Naive B cell (primary cell): ENCODE results near the gene WDR4. TPM values are rescaled to one million over a fixed set of nuclear protein-coding genes. Genes with fewer than 3 reads are reported as not detected.

Experiments used
- ATAC-seq, 2 donors: fragments of 150-1000 bp; cut with Tn5 transposase; 2 replicates each; pipeline ENCODE4 v1.10.0; 2021; ENCODE audit warnings: low read depth in 2 of 2, mild to moderate bottlenecking in 2 of 2, moderate library complexity in 2 of 2
- DNase-seq: peaks from one replicate; pipeline ENCODE4 v3.0.0; 2022
- H3K27ac Mint-ChIP-seq, 6 donors: one replicate each; pipeline ENCODE4 v1.8.0; 2020 to 2022; ENCODE audit warnings: mild to moderate bottlenecking in 6 of 6, mixed read lengths in 6 of 6, moderate library complexity in 5 of 6, inconsistent platforms in 2 of 6
- H3K27me3 Mint-ChIP-seq, 3 donors: one replicate each; pipeline ENCODE4 v1.8.0; 2021 to 2022; ENCODE audit warnings: mixed read lengths in 3 of 3, mild to moderate bottlenecking in 1 of 3
- H3K36me3 Mint-ChIP-seq, 2 donors: one replicate each; pipeline ENCODE4 v1.8.0; 2020 to 2022; ENCODE audit warnings: mixed read lengths in 2 of 2, inconsistent platforms in 1 of 2, mild to moderate bottlenecking in 1 of 2
- H3K4me1 Mint-ChIP-seq, 3 donors: one replicate each; pipeline ENCODE4 v1.8.0; 2020 to 2022; ENCODE audit warnings: mixed read lengths in 3 of 3, inconsistent platforms in 1 of 3, mild to moderate bottlenecking in 1 of 3, moderate library complexity in 1 of 3
- H3K4me3 Mint-ChIP-seq, 8 donors: one replicate each; pipeline ENCODE4 v1.8.0; 2020 to 2022; ENCODE audit warnings: mild to moderate bottlenecking in 8 of 8, mixed read lengths in 8 of 8, moderate library complexity in 8 of 8, inconsistent platforms in 2 of 8
- H3K9me3 Mint-ChIP-seq, 7 donors: one replicate each; pipeline ENCODE4 v1.8.0; 2020 to 2022; ENCODE audit warnings: mixed read lengths in 7 of 7, mild to moderate bottlenecking in 5 of 7, inconsistent platforms in 2 of 7, moderate library complexity in 1 of 7
- polyA plus RNA-seq, 6 donors: library from polyadenylated mRNA; unstranded; fragments of 300-500 nt; fragmentation: Illumina TruSeq; gene quantifications; one replicate each; pipeline ENCODE4 v1.2.3, GENCODE V29; 2021; ENCODE audit warnings: low read depth in 6 of 6

Gene WDR4
- polyA plus RNA-seq, 6 donors from 2014 or later, result 8.7 to 18.4 (median 10.5) TPM

DNA sequence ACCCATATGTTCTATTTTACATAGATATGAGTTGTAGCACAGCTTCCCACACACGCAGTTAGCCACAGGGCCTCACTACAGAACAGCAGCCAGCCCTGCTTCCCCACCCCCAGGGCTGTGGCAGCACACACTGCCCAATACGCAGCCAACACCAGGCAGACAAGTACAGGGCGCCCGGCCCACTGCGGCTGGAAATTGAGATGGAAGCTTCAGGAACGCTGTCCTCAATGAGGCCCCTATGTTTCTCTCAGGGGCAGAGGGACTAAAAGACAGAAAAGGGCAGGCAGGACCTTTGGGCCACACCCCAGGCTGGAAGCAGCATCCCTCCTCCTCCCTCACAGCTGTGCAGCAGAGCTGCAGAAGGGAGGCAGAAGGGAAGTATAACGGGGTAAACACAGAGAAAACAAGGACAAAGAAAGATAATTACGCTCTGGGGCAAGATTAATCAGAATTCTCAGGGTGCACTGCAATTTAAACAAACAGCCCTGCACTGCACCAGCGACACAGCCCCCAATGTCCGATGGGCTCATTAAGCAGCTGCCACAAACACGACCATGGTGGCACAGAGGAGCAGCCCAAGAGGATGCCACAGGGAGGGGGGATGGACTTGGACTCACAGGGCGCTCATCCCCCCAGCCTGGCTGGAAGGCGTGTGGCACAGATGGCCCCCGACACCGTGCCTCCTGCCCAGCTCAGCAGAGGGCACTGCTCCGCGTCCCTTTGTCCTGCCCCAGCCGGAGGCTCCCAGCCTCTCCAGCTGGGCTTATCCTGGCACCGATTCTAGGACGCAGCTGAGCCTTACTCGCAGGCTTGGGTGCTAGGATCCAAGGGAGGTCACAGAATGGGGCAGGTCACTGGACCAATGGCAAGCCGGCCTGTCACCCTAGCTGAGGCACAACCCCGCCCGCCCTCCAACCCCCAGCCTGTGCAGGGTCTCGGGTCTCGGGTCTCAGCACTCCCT, 14.2 kb downstream of the WDR4 start:
- Mint-ChIP-seq H3K9me3 (no peaks in the 10 kb centered on the region), H3K27ac (peak overlapping the region in 2 of 6 donors; percentile 47 to 72), H3K27me3 (no peaks in the 10 kb centered on the region), H3K36me3 (peaks cover 0 to 9% of the 10 kb centered on the region in 2 donors), H3K4me3 (peak overlapping the region in 1 of 8 donors; percentile 70), H3K4me1 (peaks cover 7 to 21% (median 10%) of the 10 kb centered on the region in 3 donors)
- DNase-seq (no peak), ATAC-seq (no peak)

DNA sequence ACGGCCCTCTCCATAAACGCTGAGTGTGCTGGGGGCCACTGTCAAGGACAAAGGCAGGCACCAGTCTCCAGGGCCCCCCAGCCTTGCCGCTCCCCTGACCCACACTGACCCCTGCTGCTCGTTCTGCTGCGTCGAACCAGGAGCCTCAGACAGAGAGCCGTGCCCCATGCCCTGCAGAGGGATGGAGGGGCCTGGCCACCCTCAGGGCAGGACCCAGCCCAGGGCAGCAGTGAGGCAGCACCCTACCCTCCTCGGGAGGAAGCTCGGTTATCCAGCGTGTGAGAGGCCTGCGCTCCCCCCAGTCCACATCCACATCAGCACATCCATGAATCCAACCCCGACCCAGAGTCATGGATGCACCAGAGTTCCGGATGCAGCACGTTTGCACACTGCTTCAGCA, 15.1 kb downstream of the WDR4 start:
- Mint-ChIP-seq H3K27me3 (no peaks in the 10 kb centered on the region), H3K4me1 (peaks cover 7 to 21% (median 10%) of the 10 kb centered on the region in 3 donors), H3K4me3 (peak overlapping the region in 1 of 8 donors; percentile 70), H3K36me3 (peaks cover 0 to 9% of the 10 kb centered on the region in 2 donors), H3K27ac (peak overlapping the region in 1 of 6 donors; percentile 84), H3K9me3 (no peaks in the 10 kb centered on the region)
- ATAC-seq (no peak), DNase-seq (no peak)

DNA sequence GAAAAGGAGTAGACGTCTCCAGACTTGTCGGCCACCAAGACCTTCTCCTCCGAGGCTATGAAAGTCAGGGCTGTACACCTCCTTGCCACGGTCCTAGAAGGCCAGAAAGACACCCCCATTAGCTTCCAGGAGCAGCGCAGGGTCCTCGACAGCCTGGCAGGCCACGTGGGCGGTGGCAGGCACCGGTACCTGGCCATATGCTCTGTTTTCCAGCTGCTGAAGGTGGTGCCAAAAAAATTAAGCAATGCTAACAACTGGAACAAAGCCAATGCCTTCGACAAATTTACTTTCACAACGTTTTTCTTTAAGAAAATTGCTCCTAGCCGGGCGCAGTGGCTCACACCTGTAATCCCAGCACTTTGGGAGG, 15.9 kb downstream of the WDR4 start:
- peaks cover 0 to 15% of the 10 kb centered on the region in 2 donors for H3K36me3 Mint-ChIP-seq
- no peaks in the 10 kb centered on the region for H3K9me3 Mint-ChIP-seq

GRCh38 chr21:42862774-42863503, 16.4 kb downstream of the WDR4 start:
- Mint-ChIP-seq H3K4me3 (no peak overlapping the region), H3K36me3 (peaks cover 0 to 17% of the 10 kb centered on the region in 2 donors), H3K27ac (peak overlapping the region in 3 of 6 donors; percentile 24 to 79 (median 78)), H3K4me1 (peaks cover 7 to 21% (median 14%) of the 10 kb centered on the region in 3 donors), H3K27me3 (no peaks in the 10 kb centered on the region), H3K9me3 (no peaks in the 10 kb centered on the region)
- ATAC-seq (no peak), DNase-seq (no peak)

More for the DNA sequence above, 15.9 kb downstream of the WDR4 start:
- ATAC-seq (no peak), DNase-seq (no peak)
- Mint-ChIP-seq H3K27me3 (no peaks in the 10 kb centered on the region), H3K4me3 (no peak overlapping the region), H3K4me1 (peaks cover 7 to 21% (median 14%) of the 10 kb centered on the region in 3 donors), H3K27ac (peak overlapping the region in 1 of 6 donors; percentile 79)

GRCh38 chr21:42861848-42862400, 17.4 kb downstream of the WDR4 start:
- H3K9me3 Mint-ChIP-seq, result no peaks in the 10 kb centered on the region
- H3K27me3 Mint-ChIP-seq, result no peaks in the 10 kb centered on the region
- H3K4me3 Mint-ChIP-seq, result no peak overlapping the region
- H3K4me1 Mint-ChIP-seq, result peaks cover 5 to 21% (median 14%) of the 10 kb centered on the region in 3 donors
- no peak overlapping the region for H3K27ac Mint-ChIP-seq
- ATAC-seq (no peak), DNase-seq (no peak)
- H3K36me3 Mint-ChIP-seq, result peaks cover 5 to 18% of the 10 kb centered on the region in 2 donors

DNA sequence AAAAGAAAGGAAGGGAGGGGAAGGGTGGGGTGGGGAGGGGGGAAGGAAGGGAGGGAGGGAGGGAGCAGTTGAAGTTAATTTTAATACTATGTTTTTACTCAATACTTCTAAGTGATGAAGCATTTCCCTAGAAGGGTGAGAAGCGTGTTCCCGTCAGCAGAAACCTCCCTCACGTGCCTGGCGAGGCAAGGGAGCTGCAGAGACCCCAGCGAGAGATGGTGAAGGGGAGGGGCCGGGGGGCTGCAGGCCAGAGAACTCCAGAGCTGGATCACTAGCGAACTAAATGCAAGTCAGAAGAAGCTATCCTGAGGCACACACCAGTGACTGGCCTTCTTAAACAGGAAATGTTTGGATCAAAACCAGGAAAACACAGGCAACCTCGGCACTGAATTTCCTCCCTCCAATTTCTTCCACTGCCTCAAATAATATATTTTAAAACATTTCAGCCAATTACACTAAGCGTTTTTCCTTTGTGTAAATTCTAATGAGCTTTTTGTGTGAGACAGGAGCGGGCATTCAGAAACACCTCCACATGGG, 18.0 kb downstream of the WDR4 start:
- no peak overlapping the region for H3K4me3 Mint-ChIP-seq
- H3K4me1 Mint-ChIP-seq, result peaks cover 5 to 18% (median 17%) of the 10 kb centered on the region in 3 donors
- no peaks in the 10 kb centered on the region for H3K27me3 Mint-ChIP-seq
- DNase-seq (no peak), ATAC-seq (no peak)
- H3K27ac Mint-ChIP-seq, result no peak overlapping the region
- no peaks in the 10 kb centered on the region for H3K9me3 Mint-ChIP-seq
- peaks cover 5 to 24% of the 10 kb centered on the region in 2 donors for H3K36me3 Mint-ChIP-seq

- peaks cover 2 to 18% (median 10%) of the 10 kb centered on the region in 3 donors for H3K4me1 Mint-ChIP-seq
- H3K4me3 Mint-ChIP-seq, result no peak overlapping the region
- ATAC-seq (no peak), DNase-seq (no peak)
- H3K9me3 Mint-ChIP-seq, result no peaks in the 10 kb centered on the region
- no peaks in the 10 kb centered on the region for H3K27me3 Mint-ChIP-seq
- H3K27ac Mint-ChIP-seq, result peak overlapping the region in 1 of 6 donors; percentile 66
- peaks cover 5 to 25% of the 10 kb centered on the region in 2 donors for H3K36me3 Mint-ChIP-seq
Measured at GRCh38 chr21:42860345-42860744, 19.0 kb downstream of the WDR4 start.

- Mint-ChIP-seq H3K27me3 (no peaks in the 10 kb centered on the region), H3K4me1 (peaks cover 2 to 17% (median 6%) of the 10 kb centered on the region in 3 donors), H3K4me3 (no peak overlapping the region), H3K27ac (no peak overlapping the region), H3K36me3 (peaks cover 5 to 25% of the 10 kb centered on the region in 2 donors), H3K9me3 (no peaks in the 10 kb centered on the region)
- DNase-seq, result no peak
- ATAC-seq, result no peak
Measured at GRCh38 chr21:42859891-42860230, 19.5 kb downstream of the WDR4 start.

- Mint-ChIP-seq H3K4me1 (peaks cover 0 to 11% (median 0%) of the 10 kb centered on the region in 3 donors), H3K27ac (peak overlapping the region in 2 of 6 donors; percentile 28 to 45), H3K27me3 (no peaks in the 10 kb centered on the region), H3K9me3 (no peaks in the 10 kb centered on the region), H3K4me3 (no peak overlapping the region), H3K36me3 (peaks cover 5 to 30% of the 10 kb centered on the region in 2 donors)
- ATAC-seq (no peak), DNase-seq (no peak)
Measured at GRCh38 chr21:42858957-42859890, 20.1 kb downstream of the WDR4 start.

GRCh38 chr21:42858185-42858847, 21.0 kb downstream of the WDR4 start:
- Mint-ChIP-seq H3K4me3 (no peak overlapping the region), H3K9me3 (no peaks in the 10 kb centered on the region), H3K27ac (peak overlapping the region in 2 of 6 donors; percentile 26 to 45), H3K36me3 (peaks cover 5 to 30% of the 10 kb centered on the region in 2 donors), H3K4me1 (peaks cover 0 to 11% (median 0%) of the 10 kb centered on the region in 3 donors), H3K27me3 (no peaks in the 10 kb centered on the region)
- ATAC-seq (no peak), DNase-seq (no peak)

DNA sequence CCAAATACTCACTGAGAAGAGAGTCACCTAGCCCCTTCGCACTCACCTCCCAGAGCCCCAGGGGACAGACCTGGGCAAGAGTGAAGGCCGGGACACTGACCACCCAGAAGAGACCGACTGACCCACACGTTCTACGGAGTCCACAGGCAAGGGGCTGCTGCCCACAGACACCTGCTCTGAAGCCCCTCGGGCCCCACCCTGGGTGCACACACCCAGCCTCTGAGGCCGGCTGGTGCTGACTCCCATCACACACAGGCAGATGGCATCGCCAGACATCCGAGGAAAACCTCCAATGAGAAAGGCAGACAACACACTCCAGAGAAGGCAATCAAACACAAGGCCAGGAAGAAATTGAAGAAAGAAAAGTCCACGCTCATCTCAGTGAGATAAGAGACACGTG, 22.1 kb downstream of the WDR4 start:
- H3K27ac Mint-ChIP-seq, result peak overlapping the region in 1 of 6 donors; percentile 92
- no peak for ATAC-seq
- DNase-seq, result no peak
- H3K4me1 Mint-ChIP-seq, result peaks cover 0 to 8% (median 0%) of the 10 kb centered on the region in 3 donors
- peaks cover 5 to 21% of the 10 kb centered on the region in 2 donors for H3K36me3 Mint-ChIP-seq
- H3K9me3 Mint-ChIP-seq, result no peaks in the 10 kb centered on the region
- H3K4me3 Mint-ChIP-seq, result no peak overlapping the region
- H3K27me3 Mint-ChIP-seq, result no peaks in the 10 kb centered on the region

DNA sequence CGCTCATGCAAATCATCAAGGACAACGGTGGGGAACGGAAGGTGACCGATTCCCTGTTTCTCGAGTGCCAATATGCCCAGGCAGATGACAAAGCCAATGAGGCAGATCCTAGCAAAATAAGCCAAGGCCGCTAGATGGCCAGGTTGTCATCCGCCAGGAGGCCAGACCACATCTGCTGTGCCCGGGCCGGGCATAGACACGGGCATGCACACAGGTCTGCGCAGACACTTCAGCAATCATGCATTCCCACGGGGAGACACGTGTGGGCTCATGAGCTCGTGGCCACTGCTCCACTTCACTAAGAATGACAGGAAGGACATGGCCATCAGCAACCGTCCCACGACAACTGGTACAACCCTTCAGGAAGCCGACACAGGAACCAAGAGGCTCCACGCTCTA, 23.4 kb downstream of the WDR4 start:
- no peak for ATAC-seq
- H3K4me3 Mint-ChIP-seq, result no peak overlapping the region
- no peaks in the 10 kb centered on the region for H3K27me3 Mint-ChIP-seq
- H3K27ac Mint-ChIP-seq, result no peak overlapping the region
- peaks cover 0 to 11% (median 0%) of the 10 kb centered on the region in 3 donors for H3K4me1 Mint-ChIP-seq
- H3K9me3 Mint-ChIP-seq, result no peaks in the 10 kb centered on the region
- H3K36me3 Mint-ChIP-seq, result peaks cover 5 to 21% of the 10 kb centered on the region in 2 donors
- no peak for DNase-seq
